GM19438 (cell line): ENCODE measurements around the gene ASCC1.

Experiments
- ATAC-seq: cut with Tn5 transposase; IDR thresholded peaks from one replicate; pipeline ENCODE4 v1.9.1; 2021; ENCODE audit warnings: low read depth; ENCODE audit not compliant: unreplicated experiment

Gene ASCC1

DNA sequence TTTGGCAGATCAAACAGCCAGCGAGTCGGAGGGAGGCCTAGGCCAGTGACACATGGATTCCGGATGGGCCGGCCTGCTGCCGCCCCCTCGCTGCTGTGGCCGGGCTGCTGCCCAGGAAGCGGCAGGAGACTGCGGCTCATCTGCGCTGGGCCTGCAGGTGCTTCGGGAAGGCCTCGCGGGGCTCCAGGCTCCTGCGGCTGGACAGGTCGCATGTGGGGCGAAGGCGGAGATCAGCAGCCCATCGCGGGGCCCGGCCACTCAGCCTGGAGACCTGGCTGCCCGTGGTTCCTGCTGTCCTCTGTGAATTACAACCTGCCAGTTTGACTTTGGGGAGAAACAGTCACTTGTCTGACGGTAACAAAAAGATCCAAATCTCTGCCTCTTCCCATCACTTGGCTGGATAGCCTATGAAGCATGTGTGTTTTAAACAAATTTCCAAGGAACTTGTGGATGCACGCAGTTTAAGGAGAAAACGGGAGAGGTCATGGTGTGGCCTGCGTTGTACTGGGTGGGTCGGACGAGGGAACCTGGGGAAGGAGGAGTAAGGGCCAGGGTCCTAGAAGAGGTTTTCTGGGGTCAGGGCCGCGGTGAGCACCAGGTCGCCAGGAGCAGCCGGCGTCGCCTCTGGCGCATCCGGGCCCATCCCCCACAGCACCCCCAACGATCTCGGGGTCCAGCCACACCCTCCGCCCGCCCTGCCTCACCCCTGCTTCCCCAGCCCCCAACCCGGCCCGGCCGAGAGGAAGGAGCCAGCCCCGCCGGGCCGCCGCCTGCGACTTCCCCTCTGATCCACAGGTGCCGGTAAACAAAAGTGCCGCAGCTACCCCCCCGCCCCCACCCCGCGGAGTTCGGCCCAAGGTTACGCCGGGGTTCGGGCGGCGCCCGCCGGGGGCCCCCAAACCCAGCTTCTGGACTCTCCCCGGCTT is 129.3 kb downstream of the ASCC1 start:
- no peak for ATAC-seq

DNA sequence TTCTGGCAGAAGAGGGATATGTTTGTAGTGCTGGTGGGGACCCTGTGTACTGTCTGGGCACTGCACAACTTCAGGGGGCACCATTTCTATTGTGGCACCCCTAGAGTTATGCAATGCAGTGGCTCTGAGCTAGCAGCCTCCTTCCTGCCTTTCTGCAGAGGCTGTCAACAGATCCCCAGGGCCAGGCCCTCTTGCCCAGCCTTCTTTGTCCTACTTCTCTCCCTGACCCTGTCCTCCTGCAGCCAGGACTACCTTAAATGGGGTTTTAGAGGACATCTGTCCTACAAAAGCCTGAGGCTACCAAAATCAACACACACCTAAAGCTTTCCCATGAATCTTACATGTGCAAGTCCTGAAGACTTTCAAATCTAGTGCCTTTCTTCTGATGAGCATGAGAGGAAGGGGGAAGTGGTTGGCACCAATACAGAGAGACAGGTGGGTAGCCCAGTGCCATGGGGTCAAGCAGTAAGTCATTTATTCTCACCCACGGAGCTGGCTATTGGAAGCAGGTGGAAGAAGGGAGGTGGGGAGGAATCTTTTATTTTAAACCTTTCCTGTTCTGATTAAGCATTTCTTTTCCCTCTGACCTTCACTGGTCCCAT is 130.1 kb downstream of the ASCC1 start:
- no peak for ATAC-seq

DNA sequence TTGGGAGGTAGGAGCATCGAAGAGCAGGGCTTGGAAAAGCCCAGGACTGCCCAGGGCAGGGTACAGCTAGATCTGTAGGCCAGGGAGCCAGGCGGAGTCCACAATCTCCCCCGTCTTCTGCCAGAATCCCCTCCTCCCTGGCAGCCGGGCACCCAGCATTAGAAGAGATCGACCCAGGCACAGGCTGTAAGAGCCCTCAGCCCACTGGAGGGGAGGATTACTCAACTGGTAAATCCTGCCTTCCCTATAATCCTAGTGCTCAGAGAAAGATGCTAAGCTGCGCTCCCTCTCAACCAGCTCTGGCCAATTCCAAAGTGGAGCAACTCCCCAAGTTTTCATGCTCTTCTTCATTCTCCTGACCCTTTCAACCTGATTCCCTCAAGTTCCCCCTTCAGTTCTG is 130.9 kb downstream of the ASCC1 start:
- ATAC-seq: no peak

DNA sequence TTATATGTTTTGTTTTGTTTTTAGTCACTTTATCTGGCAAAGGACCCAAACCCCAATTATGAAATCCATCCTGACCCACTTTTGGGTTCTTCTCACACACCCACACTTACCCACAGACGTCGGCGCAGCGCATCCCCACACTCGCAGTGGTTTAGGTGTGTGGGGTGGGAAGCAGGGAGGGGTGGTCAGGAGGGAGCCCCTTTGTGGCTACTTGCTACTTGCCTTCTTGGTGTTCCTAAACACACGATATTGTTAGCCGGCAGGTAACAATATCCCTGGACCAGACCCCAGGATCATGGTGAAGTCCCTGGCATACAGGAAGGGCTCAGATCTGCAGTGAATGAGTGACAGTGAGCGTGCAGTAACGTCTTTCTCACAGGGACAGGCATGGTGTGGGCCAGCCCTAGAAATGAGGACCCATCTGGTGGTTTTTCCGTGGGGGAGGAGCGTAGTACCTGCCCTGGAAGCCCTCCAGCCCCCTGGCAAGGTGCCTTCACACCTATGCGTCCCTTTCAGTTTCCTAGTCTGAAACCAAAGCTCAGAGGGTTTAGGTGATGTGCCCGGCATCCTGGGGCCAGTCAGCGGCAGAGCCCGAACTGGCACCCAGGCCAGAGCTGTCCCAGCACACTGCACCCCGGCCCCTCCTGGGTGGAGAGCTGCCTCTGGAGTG is 132.2 kb downstream of the ASCC1 start:
- no peak for ATAC-seq

DNA sequence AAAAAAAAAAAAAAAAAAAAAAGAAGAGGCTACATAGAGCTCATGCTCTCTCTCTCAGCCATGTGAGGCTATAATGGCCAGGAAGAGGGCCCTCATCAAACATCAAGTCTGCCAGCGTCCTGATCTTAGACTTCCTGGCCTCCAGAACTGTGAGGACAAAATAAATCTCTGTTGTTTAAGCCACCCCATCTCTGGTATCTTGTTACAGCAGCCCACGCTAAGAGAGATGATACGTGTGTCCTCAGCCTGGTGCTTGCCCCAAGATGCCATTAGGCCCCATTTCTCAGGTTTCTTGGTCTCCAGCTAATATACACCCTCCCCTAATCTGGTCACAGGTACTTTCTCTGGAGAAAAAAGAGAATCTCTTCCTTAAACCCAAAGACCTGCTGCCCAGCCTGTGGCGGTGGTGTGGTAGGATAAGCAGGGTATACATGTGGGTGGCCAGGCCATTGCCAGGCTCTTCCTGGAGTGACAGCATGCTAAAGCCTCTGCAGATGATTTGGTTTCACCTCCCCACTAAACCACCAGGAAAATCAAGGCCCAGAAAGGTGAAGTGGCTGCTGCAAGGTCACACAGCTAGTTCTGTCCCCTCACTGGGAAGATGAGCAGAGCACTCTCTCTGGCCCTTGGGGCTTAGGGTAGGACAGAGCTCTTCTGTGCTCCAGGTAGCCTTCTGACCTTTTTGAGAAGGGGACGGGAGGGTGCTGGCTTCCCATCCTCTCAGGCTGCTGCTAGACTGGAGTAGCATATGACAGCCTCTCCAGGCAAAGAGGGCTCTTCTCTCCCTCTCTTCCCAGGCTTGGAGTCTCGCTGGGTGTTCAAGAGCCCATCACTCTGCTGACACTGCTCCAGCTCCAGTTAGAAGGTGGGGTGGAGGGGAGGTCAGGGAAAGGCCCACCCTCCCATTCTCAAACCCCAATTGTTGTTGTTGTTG is 133.0 kb downstream of the ASCC1 start:
- ATAC-seq: no peak

DNA sequence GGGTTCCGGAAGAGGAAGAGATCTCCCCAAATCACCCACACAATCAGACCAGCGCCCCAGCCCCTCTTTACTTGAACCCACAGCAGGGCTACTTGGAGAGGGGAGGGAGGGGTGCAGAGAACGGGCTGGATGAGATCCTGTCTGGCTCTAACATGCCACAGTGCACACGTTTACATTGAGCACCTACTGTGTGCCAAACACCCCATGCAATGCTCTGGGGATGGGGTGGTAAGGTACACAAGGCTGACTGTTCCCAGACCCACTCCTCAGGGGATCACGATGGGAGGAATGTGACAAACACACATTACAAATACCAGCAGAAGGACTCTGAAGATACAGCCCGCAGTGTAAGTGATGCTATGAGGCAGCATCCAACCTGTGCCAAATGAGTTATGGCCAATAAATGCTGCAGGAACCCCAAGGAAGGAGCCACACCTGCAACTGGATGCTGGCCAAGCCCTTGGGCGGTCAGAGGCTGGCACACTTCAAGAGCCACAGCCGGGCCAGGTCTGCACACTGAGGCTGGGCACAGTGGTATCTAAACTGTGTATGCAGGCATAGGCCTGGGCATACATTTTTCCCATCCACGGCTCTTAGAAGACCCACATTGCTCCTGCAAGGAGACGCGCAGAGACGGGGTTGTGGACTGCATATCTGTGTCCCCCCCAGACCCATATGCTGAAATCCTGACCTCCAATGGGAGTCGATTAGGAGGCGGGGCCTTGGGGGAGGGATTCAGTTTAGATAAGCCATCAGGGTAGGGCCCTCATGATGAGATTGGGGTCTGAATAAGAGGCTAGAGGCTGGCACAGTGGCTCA is 134.1 kb downstream of the ASCC1 start:
- ATAC-seq: no peak

DNA sequence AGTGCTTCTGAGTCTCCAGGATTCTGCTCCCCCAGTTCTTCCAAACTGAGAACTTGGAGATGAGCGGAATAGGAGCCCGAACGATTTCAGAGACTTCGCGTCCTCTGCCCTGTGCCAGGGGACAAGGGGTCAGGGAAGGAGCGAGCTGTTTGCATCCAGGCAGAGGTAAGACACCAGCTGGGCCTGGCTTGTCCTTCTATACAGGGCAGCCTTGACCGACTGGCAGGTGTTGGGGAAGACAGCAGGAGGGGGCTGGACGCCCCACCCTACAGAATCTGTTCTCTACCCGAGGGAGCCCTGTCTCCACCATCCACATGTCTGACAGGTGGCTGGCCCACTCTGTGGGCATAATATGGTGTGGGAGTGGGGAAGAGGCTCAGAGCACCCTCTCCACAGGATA is 134.9 kb downstream of the ASCC1 start:
- no peak for ATAC-seq

DNA sequence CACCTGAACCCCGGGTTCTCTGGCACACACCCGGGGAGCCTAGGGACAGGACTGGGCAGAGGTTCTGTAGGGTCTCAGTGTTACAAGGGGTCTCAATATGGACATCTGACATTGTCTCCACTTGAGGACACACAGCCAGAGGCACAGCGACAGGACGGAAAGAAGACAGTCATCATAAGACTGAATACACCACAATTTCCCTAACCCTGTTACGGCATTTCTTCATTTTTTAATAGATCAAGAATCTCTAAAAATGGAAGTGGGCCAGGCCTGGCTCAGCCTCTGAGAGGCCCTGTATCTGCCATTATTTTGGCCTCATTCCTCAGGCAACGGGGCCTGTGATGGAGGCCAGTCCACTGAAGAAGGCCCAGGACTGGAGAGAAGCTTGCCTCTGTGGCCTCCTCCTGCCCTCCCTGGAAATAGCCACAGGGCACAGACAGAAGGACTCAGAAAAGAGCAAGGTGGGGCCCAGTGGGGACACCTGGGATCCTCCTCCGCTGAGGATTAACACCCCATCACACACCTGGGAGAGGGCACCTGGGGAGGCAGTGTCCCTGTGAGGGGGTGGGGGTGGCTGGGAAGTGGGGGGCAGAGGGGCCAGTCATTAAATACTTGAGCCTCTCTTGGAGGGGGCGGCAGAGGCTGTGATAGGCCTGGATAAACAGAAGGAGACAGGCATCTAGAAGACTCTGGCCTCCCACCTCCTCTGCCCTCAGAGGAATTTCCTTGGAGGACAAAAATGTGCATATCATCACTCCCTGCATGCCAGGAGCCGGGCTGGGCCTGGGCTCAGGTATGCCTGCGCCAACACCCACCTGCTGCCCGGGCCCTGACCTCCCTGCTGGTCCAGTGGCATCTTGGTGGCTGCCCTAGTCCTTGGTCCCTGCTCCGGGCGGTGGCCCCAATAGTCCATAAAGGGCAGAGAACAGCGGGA is 135.8 kb downstream of the ASCC1 start:
- ATAC-seq: no peak

DNA sequence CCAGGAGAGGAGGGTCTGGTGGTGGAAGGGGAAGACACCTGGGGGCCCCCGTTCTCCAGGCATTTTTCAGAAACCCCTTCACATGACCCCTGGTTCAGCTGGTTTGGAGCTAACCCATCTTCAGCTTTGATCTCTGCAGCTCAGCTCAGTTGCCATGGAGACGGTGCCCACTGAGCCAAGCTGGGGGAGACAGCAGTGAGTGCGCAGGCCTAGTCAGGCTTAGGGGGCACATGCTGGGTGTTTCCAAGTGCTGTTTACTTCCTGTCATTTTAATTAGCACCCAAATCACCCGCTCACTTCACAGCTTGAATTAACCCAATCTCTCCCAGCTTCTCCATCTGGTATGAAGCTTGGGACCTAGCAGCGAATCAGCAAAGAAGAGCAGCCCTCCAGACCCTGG is 136.7 kb downstream of the ASCC1 start:
- ATAC-seq: no peak

DNA sequence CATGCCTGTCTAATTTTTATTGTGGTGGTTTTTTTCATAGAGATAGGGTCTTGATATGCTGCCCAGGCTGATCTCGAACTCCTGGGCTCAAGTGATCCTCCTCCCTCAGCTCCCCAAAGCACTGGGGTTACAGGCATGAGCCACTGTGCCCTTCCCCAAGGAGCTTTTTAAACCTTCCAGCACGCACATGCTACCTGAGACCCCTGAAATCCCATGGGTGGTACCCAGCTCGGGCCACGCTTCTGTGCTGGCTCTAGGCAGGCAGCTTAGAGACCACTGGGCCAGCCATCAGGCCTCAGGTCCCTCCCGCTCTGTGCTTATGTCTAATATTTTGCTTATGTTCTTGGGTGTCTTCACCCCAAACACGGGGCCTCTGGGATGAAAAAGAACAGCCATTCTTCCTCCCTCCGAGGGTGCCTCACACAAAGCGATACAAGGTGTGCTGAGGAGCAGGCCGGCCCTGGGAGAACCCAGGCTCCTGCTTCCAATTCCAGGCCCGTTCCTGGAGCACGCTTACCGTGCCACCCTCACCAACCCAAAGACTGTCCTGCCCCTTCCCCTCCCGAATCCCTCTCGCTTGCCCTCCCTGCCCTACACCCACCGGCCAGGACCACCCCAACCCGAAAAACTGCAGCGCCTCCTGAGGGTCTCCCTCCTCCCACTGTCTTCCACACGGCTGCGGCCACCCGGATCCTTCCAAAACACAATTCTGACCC is 138.6 kb downstream of the ASCC1 start:
- no peak for ATAC-seq

DNA sequence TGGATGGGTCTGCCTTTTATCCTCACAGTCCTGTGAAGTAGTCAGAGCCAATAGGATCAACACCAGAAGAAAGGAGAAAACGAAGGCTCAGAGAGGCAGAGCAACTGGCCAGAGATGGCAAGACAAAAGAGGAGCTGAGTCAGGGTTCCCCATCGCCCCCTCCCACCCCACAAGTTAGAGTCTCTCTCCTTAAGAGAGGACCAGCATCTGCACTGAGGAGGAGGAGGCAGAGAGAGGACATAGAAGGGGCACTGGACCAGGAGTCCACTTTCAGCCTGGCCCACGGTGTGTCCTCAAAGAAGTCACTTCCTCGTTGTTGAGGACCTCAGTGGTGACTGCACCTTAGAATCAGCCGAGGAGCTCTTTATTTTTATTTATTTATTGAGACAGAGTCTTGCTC is 139.3 kb downstream of the ASCC1 start:
- no peak for ATAC-seq

DNA sequence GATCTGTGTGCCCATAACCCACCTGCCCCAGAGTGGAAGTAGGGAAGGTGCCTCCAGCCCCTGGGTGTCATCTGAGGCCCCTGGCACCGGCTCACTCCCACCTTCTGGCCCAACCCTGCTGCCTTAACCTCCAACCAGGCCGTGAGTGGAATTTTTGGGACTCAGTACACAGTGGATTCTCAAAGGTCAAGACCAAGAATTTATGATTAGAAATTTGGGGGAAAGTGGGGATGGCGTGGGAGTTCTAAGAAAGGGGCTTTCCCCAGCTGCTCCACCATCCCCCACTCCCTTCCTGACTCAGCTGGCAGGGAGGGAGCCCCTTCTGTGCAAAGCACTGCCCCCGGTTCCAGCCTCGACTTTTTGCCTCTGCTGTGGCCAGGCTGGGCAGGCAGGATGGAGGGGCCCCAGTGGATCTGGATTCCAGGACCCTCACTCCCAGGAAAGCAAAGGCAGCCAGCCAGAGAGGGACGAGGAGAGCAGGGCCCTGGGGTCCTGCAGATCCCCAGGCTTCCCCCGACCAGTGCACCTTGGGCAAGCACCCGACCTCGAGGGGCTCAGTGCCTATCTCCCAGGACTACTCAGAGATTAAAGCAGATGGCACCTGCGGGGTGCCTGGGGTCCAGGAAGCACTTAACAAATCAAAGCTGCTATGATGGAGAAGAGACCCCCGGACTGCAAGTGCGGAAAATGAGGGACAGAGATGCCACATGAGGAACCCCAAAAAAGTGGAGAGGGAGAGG is 140.5 kb downstream of the ASCC1 start:
- no peak for ATAC-seq

DNA sequence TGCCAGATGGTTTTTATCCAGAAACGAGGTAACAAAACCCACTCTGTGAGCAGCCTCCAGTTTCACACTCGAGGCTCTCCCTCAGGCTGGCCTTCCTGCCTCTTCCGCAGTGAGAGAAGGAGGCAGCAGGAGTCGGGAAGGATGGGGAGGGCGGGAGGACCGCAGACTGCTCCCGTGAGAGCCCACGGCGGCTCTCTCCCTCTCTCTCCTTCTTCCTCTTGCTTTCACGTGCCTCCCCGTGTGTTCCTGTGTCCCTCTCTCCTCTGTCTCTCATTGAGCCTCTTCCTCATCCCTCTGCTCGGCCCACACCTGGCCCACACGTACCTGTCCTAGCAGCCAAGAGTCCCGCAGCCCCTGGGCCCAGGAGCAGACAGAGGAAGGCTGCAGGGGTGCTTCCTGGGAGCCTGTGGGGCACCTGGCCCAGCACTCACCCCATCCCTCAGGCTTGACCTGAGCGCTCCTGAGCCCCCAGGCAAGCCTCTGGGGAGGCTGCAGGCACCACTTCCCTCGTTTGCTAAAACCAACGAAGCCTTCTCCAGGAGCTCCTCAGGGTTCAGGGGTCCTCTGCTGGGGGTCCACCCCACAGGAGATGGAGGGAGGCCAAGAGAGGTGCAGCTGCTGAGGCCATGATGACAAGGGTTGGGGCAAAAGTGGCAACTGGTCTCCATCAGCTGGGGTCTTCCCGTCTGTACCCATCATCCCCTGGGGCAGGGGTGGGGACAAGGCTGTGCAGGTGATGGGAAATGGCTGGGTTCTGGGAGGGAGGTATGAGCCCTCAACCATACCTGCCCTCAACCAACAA is 141.3 kb downstream of the ASCC1 start:
- ATAC-seq: no peak

DNA sequence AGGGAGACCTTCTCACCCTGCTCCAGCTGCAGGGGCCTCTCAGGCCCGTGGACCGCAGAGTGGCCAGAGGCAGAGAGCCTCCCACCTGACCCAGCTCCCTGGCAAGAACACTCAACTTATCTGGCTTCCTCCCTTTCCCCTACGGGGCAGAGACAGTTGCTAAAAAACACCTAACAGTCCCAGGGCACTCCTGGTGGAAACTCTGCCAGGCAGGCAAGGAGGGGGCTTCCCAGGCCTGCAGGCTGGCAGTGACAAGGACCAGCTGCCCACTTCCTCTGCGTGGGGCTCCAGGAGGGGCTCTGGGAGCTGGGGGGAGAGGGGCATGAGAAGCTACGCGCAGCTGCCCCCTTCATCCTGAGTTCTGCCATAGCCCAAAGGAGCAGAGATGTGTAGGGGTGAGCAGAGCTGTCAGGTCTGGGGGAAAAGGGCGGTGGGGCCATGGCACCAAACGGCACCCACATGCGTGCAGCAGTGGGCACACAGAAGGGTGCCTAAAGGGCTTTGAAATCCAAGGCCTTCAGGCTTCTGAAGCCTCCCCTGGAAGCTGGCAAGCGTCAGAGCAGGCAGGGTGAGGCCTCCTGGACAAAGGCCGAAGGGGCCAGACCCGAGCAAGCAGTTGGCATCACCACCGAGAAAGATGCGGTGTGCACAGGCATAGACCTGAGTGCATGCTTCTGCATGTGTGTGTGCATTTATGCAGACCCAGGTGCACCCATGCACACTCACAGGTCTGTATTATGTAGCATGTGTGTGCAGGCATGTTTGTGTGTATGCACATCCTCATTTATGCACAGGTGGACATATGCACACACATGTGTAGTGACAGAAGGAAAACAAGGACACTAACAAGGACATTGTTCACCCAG is 142.1 kb downstream of the ASCC1 start:
- no peak for ATAC-seq

DNA sequence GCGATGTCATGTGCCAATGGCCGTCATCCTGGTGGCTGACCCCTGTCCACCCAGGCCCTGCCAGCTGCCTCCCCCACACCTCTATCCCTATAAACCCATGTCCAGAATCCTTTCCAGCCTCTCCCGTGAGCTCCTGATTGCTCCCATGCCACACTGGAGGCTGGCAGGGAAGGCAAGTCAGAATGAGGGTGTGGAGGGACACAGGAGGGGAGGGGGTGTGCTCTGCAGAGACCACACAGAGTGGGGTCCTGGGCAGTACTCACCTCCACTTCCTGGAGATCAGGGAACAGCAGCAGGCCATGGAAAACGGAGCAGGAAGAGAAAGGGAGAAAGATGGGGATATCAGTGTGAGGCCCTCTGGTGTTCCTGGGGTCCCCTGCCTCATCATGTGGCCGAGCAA is 143.4 kb downstream of the ASCC1 start:
- no peak for ATAC-seq

DNA sequence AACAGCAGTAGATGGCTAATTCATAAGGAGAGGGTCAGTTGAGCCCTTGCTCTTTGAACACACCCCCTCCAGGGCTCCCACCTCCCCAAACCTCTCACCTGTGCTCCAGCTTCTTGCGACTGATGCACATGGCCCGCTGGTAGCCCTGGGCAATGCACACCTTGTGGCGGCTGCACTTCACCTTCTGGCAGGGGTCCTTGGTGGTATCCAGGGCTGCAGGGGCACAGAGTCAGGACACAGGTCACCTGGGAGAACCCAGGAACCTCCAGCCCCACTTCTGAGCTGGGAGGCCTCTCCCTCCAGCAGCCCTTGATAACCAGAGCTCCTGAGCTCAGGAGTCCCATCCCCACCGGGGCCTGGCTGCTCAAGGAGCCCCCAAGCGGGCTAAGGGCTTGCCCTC is 144.0 kb downstream of the ASCC1 start:
- ATAC-seq: no peak
